HEK293T (cell line): Measurements from ENCODE around the gene SERHL2.
"Not testable (repeated sequence)": the region's sequence is repeated elsewhere in the genome, so short reads cannot be mapped to it uniquely, and the experiment has no call there.

Experiments used
- CTCF ChIA-PET: fragments of 350-600 bp; formaldehyde crosslinking; extraction: SDS; loops from one replicate; lab custom pipeline; 2021; ENCODE audit warnings: antibody characterized with exemption, inconsistent platforms; lab: Yijun Ruan, JAX
- POLR2A ChIA-PET: fragments of 350-600 bp; formaldehyde crosslinking; extraction: SDS; loops from one replicate; lab custom pipeline; 2020; ENCODE audit warnings: antibody characterized with exemption, inconsistent platforms; lab: Yijun Ruan, JAX
- DNase-seq: peaks from one replicate; pipeline ENCODE4 v3.0.0; 2012; ENCODE audit warnings: mixed read lengths; ENCODE audit errors: extremely low spot score
- ARNT ChIP-seq: fragments of 450-650 bp; IDR thresholded peaks from 2 replicates; pipeline ENCODE4 v1.6.1; 2017; ENCODE audit warnings: mild to moderate bottlenecking
- BHLHE40 ChIP-seq: fragments of 450-650 bp; IDR thresholded peaks from 2 replicates; pipeline ENCODE4 v1.6.1; 2016; ENCODE audit warnings: mild to moderate bottlenecking, moderate library complexity, borderline replicate concordance
- CTBP1 ChIP-seq: fragments of 450-650 bp; IDR thresholded peaks from 2 replicates; pipeline ENCODE4 v1.6.1; 2016; ENCODE audit warnings: borderline replicate concordance
- ELF4 ChIP-seq: fragments of 450-650 bp; IDR thresholded peaks from 2 replicates; pipeline ENCODE4 v1.6.1; 2017; ENCODE audit warnings: antibody characterized with exemption
- FOXA1 ChIP-seq: fragments of 450-650 bp; IDR thresholded peaks from 2 replicates; pipeline ENCODE4 v1.6.1; 2016; ENCODE audit warnings: mild to moderate bottlenecking
- FOXK2 ChIP-seq: fragments of 450-650 bp; IDR thresholded peaks from 2 replicates; pipeline ENCODE4 v1.6.1; 2016; ENCODE audit warnings: mild to moderate bottlenecking
- FOXM1 ChIP-seq: fragments of 450-650 bp; IDR thresholded peaks from 2 replicates; pipeline ENCODE4 v1.6.1; 2017; ENCODE audit warnings: mild to moderate bottlenecking, borderline replicate concordance
- HDGF ChIP-seq: fragments of 450-650 bp; IDR thresholded peaks from 2 replicates; pipeline ENCODE4 v1.6.1; 2017; ENCODE audit warnings: antibody characterized with exemption, borderline replicate concordance
- L3MBTL2 ChIP-seq: fragments of 450-650 bp; conservative IDR thresholded peaks from 2 replicates; pipeline ENCODE4 v1.6.1; 2016; ENCODE audit warnings: mild to moderate bottlenecking
- LEF1 ChIP-seq: fragments of 450-650 bp; IDR thresholded peaks from 2 replicates; pipeline ENCODE4 v1.6.1; 2017; ENCODE audit warnings: mild to moderate bottlenecking, borderline replicate concordance
- NFRKB ChIP-seq: fragments of 450-650 bp; IDR thresholded peaks from 2 replicates; pipeline ENCODE4 v1.6.1; 2016; ENCODE audit warnings: mild to moderate bottlenecking, moderate library complexity
- PKNOX1 ChIP-seq: fragments of 450-650 bp; IDR thresholded peaks from 2 replicates; pipeline ENCODE4 v1.6.1; 2016
- SP1 ChIP-seq: fragments of 450-650 bp; IDR thresholded peaks from 2 replicates; pipeline ENCODE4 v1.6.1; 2017
- SUZ12 ChIP-seq: fragments of 450-650 bp; IDR thresholded peaks from 2 replicates; pipeline ENCODE4 v1.6.1; 2016; ENCODE audit warnings: mild to moderate bottlenecking
- TARDBP ChIP-seq: fragments of 450-650 bp; IDR thresholded peaks from 2 replicates; pipeline ENCODE4 v1.6.1; 2016
- ZNF384 ChIP-seq: fragments of 450-650 bp; IDR thresholded peaks from 2 replicates; pipeline ENCODE4 v1.6.1; 2016

The SERHL2 gene

GRCh38 chr22:42562684-42563083, 8.9 kb downstream of the SERHL2 start:
- no peak for DNase-seq
- no peak for TF ChIP-seq L3MBTL2
- TF ChIP-seq ELF4 = no peak
- TF ChIP-seq SUZ12 = no peak
- TF ChIP-seq FOXM1 = no peak
- TF ChIP-seq HDGF = no peak
- no peak for TF ChIP-seq FOXK2
- TF ChIP-seq FOXA1 = no peak
- TF ChIP-seq BHLHE40 = no peak
- no peak for TF ChIP-seq CTBP1
- no peak for TF ChIP-seq ARNT
- no peak for TF ChIP-seq SP1
- TF ChIP-seq ZNF384 = no peak
- no peak for TF ChIP-seq NFRKB
- no peak for TF ChIP-seq LEF1
- TF ChIP-seq PKNOX1 = no peak
- no peak for TF ChIP-seq TARDBP
- CTCF ChIA-PET = no interaction called here
- POLR2A ChIA-PET = interaction anchor here (2.0 kb wide), 1 partner anchor 51 kb away, joined by 5 read pairs; the partner anchor contains the start of gene POLDIP3

- CTCF ChIA-PET, POLR2A ChIA-PET, DNase-seq: not testable (repeated sequence)
Measured at GRCh38 chr22:42563943-42564342, 10.2 kb downstream of the SERHL2 start.

- ChIA-PET POLR2A (no interaction called here), CTCF (no interaction called here)
- no peak for TF ChIP-seq SUZ12
- TF ChIP-seq NFRKB = no peak
- TF ChIP-seq SP1 = no peak
- TF ChIP-seq BHLHE40 = no peak
- TF ChIP-seq ELF4 = no peak
- DNase-seq = no peak
Measured at GRCh38 chr22:42564699-42565098, 10.9 kb downstream of the SERHL2 start.

- POLR2A ChIA-PET = interaction anchor here (0.7 kb wide), 1 partner anchor 16 kb away, joined by 3 read pairs; no protein-coding TSS in a partner anchor
- no peak for TF ChIP-seq NFRKB
- no peak for TF ChIP-seq SP1
- no peak for TF ChIP-seq ARNT
- no peak for TF ChIP-seq FOXM1
- no peak for TF ChIP-seq BHLHE40
- no peak for TF ChIP-seq ELF4
- no peak for TF ChIP-seq FOXK2
- TF ChIP-seq HDGF = no peak
- TF ChIP-seq ZNF384 = no peak
- TF ChIP-seq TARDBP = no peak
- no peak for TF ChIP-seq PKNOX1
- no peak for TF ChIP-seq L3MBTL2
- no peak for TF ChIP-seq CTBP1
- TF ChIP-seq LEF1 = no peak
- no peak for TF ChIP-seq SUZ12
- no peak for TF ChIP-seq FOXA1
- CTCF ChIA-PET = no interaction called here
- DNase-seq = no peak
Measured at GRCh38 chr22:42565956-42566355, 12.2 kb downstream of the SERHL2 start.

GRCh38 chr22:42567950-42568349, 14.2 kb downstream of the SERHL2 start:
- CTCF ChIA-PET, DNase-seq: not testable (repeated sequence)
- POLR2A ChIA-PET = interaction anchor here (2.5 kb wide), 1 partner anchor 46 kb away, joined by 10 read pairs; the partner anchor contains the start of gene POLDIP3

- DNase-seq, POLR2A ChIA-PET: not testable (repeated sequence)
- CTCF ChIA-PET = interaction anchor here (1.0 kb wide), 1 partner anchor 10 kb away, joined by 4 read pairs; no protein-coding TSS in a partner anchor
Measured at GRCh38 chr22:42570580-42570979, 16.8 kb downstream of the SERHL2 start.

- CTCF ChIA-PET, POLR2A ChIA-PET, DNase-seq: not testable (repeated sequence)
Measured at GRCh38 chr22:42571068-42571467, 17.3 kb downstream of the SERHL2 start.

GRCh38 chr22:42574046-42574445, 20.3 kb downstream of the SERHL2 start:
- CTCF ChIA-PET, DNase-seq, POLR2A ChIA-PET: not testable (repeated sequence)

GRCh38 chr22:42574468-42574867, 20.7 kb downstream of the SERHL2 start:
- POLR2A ChIA-PET, DNase-seq, CTCF ChIA-PET: not testable (repeated sequence)

GRCh38 chr22:42575996-42576574, 22.3 kb downstream of the SERHL2 start:
- POLR2A ChIA-PET, DNase-seq, CTCF ChIA-PET: not testable (repeated sequence)

GRCh38 chr22:42577141-42577540, 23.4 kb downstream of the SERHL2 start:
- POLR2A ChIA-PET, CTCF ChIA-PET, DNase-seq: not testable (repeated sequence)
